ENCODE measurements around the gene UPF1. TPM values are rescaled to one million over a fixed set of nuclear protein-coding genes. Genes with fewer than 3 reads are reported as not detected.
A peak's percentile ranks its signal among the peaks of the same experiment; 100 is the strongest.

UPF1 gene
- polyA plus RNA-seq, 1 of the 3 experiments (the other 2 are of a cell fraction), result 33.3 TPM

- peaks cover 18 to 29% of the 10 kb centered on the region in 2 experiments for H3K36me3 ChIP-seq (replicated peaks in 1 of 2; ENCODE audit: control insufficient read depth in 1 of 2, insufficient read depth in 2 of 2, low read length in 1 of 2)
- peaks cover 87% of the 10 kb centered on the region for H3K79me2 ChIP-seq (ENCODE audit: insufficient read depth)
- no peaks in the 10 kb centered on the region for H3K9me3 ChIP-seq
- no peaks in the 10 kb centered on the region for H3K9me2 ChIP-seq
- H3K4me3 ChIP-seq (ENCODE audit: low read depth in 2 of 2, low read length in 1 of 2), result peak overlapping the region in 1 of 2 experiments; percentile 10; a peak in 2 of 4 replicates
- 18% methylated on average over 22 of the region's 24 CpGs for WGBS (ENCODE audit: low lambda C conversion rate)
- TF ChIP-seq JUND (IDR thresholded peaks at IDR 0.05) (no peak), EP300 (IDR thresholded peaks at IDR 0.05; ENCODE audit: borderline replicate concordance in 1 of 2, low read depth in 1 of 2, low read length in 1 of 2) (peak; percentile 32 to 74; a peak in 2 of 4 replicates), GATA2 (CRISPR knock-in tag; IDR thresholded peaks at IDR 0.05) (peak; percentile 85), MXI1 (IDR thresholded peaks at IDR 0.05; ENCODE audit: low read depth, low read length) (no peak), CHD2 (IDR thresholded peaks at IDR 0.05; ENCODE audit: low read length, partially characterized antibody) (no peak), RAD21 (IDR thresholded peaks at IDR 0.05; ENCODE audit: low read length) (no peak; the same call in 1 of the 2 replicates), SIN3A (IDR thresholded peaks at IDR 0.05; ENCODE audit: borderline replicate concordance, low read depth, low read length) (no peak), RXRA (IDR thresholded peaks at IDR 0.05; ENCODE audit: borderline replicate concordance, low read depth) (no peak), SMC3 (IDR thresholded peaks at IDR 0.05; ENCODE audit: low read depth, low read length) (no peak), MAX (IDR thresholded peaks at IDR 0.05; ENCODE audit: low read depth) (0 out of 2 replicates have a peak, but pooled peaks have one; percentile 6), MEF2A (IDR thresholded peaks at IDR 0.05; ENCODE audit: borderline replicate concordance, low read depth) (no peak), FOXM1 (IDR thresholded peaks at IDR 0.05; ENCODE audit: low read depth) (no peak), FOSL2 (IDR thresholded peaks at IDR 0.05; ENCODE audit: borderline replicate concordance, low read depth) (no peak), TCF12 (IDR thresholded peaks at IDR 0.05) (peak; percentile 80), TAF1 (IDR thresholded peaks at IDR 0.05; ENCODE audit: borderline replicate concordance, low read depth, low read length) (no peak), RCOR1 (IDR thresholded peaks at IDR 0.05; ENCODE audit: low read length) (peak; percentile 74), REST (IDR thresholded peaks at IDR 0.05; ENCODE audit: low read depth, low read length) (peak; percentile 55; the same call in 1 of the 2 replicates), PBX3 (IDR thresholded peaks at IDR 0.05) (peak; percentile 67), ELF1 (IDR thresholded peaks at IDR 0.05) (no peak), FOXJ3 (CRISPR knock-in tag; IDR thresholded peaks at IDR 0.05) (0 out of 2 replicates have a peak, but pooled peaks have one; percentile 20), TEAD4 (IDR thresholded peaks at IDR 0.05; ENCODE audit: borderline replicate concordance, insufficient read depth) (no peak)
- TF ChIP-seq, protein P1, sequence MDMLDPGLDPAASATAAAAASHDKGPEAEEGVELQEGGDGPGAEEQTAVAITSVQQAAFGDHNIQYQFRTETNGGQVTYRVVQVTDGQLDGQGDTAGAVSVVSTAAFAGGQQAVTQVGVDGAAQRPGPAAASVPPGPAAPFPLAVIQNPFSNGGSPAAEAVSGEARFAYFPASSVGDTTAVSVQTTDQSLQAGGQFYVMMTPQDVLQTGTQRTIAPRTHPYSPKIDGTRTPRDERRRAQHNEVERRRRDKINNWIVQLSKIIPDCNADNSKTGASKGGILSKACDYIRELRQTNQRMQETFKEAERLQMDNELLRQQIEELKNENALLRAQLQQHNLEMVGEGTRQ (IDR thresholded peaks at IDR 0.05; ENCODE audit: borderline replicate concordance, low read depth, low read length), result no peak
- TF ChIP-seq, protein P2, sequence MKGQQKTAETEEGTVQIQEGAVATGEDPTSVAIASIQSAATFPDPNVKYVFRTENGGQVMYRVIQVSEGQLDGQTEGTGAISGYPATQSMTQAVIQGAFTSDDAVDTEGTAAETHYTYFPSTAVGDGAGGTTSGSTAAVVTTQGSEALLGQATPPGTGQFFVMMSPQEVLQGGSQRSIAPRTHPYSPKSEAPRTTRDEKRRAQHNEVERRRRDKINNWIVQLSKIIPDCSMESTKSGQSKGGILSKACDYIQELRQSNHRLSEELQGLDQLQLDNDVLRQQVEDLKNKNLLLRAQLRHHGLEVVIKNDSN (IDR thresholded peaks at IDR 0.05; ENCODE audit: borderline replicate concordance, low read depth), result no peak
- no peaks in the 10 kb centered on the region for H3K27me3 ChIP-seq (ENCODE audit: insufficient read depth)
- POLR2A ChIA-PET, result interaction anchor here (0.7 to 3.4 kb wide), 9 partner anchors 8 to 277 kb away, joined by 4 to 14 read pairs (median 4); partner anchors contain the start of genes REX1BD, UBA52 and UPF1
- peak overlapping the region; percentile 63 to 98; a peak in 3 of 4 replicates for H3K27ac ChIP-seq (ENCODE audit: low read depth in 2 of 2, low read length in 1 of 2)
- peaks cover 16% of the 10 kb centered on the region for H3F3A ChIP-seq (replicated peaks; ENCODE audit: insufficient read depth)
- CTCF ChIA-PET, result interaction anchor here (0.6 to 16.0 kb wide), 66 partner anchors 8 to 413 kb away, joined by 3 to 234 read pairs (median 4); partner anchors contain the start of genes CERS1, COMP, KXD1 and REX1BD
- peaks cover 24 to 78% of the 10 kb centered on the region in 2 experiments for H3K4me1 ChIP-seq (ENCODE audit: control insufficient read depth in 1 of 2, insufficient read depth in 2 of 2, low read depth in 1 of 2, low read length in 1 of 2)
- peaks cover 84% of the 10 kb centered on the region for H4K20me1 ChIP-seq (ENCODE audit: insufficient read depth)
- peak; percentile 84 for DNase-seq
- no peak overlapping the region for H2AFZ ChIP-seq (ENCODE audit: low read depth)
- H3K9ac ChIP-seq, result no peak overlapping the region; the same call in 1 of the 2 replicates
- H3K4me2 ChIP-seq, result peak overlapping the region; percentile 67
These were observed 16.0 kb downstream of the UPF1 start for GRCh38 chr19:18847549-18848463.

All from SK-N-SH (cell line).